Neural progenitor cell (in vitro differentiated cells): Measurements from ENCODE around the gene SRPK1.

Source experiments
- EZH2 ChIP-seq: fragments of 200-600 bp; sonication (generic); IDR thresholded peaks from 2 replicates; pipeline ENCODE4 v1.6.1; 2017; ENCODE audit warnings: antibody characterized with exemption, mild to moderate bottlenecking, moderate library complexity
- EZH2phosphoT487 ChIP-seq: fragments of 200-600 bp; sonication (generic); IDR thresholded peaks from 2 replicates; pipeline ENCODE4 v1.6.1; 2017; ENCODE audit warnings: antibody characterized with exemption
- TF ChIP-seq, protein P1 (sequence below): fragments of 200-600 bp; sonication (generic); IDR thresholded peaks from 2 replicates; pipeline ENCODE4 v1.5.1; 2017; ENCODE audit warnings: antibody characterized with exemption, mild to moderate bottlenecking

DNA sequence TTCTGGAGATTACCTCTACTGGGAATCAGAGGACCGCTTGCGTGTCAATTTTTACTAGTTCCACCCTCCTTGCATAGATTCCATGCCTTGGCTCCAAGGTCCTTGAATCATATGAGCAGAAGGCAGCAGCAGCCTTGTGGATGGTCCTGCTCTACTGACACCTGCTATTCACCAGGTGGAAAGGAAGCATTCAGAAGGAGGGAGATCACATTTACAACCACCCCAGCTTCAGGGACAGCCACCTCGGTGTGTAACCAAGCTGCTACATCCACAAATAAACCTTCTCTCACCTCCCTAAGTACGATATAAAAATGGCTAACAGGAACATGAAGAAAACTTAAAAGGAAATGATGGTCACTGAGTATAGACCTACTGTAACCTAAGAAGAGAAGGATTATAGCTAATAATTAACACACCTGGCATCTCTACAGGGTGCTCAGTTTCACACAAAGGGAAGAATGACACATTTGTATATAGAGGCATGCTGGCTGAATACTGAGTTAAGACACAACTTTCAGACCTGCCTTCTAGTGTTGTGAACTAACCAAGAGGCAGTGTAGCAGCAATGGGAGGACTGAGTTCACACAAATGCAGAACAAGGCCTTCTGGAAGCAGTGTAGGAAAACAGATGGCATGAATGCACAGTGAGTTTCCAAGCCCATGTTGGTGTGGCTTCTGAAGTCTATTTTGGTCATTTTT is 46.3 kb upstream of the SRPK1 start:
- TF ChIP-seq EZH2 (no peak), EZH2phosphoT487 (no peak)
- TF ChIP-seq, protein P1, sequence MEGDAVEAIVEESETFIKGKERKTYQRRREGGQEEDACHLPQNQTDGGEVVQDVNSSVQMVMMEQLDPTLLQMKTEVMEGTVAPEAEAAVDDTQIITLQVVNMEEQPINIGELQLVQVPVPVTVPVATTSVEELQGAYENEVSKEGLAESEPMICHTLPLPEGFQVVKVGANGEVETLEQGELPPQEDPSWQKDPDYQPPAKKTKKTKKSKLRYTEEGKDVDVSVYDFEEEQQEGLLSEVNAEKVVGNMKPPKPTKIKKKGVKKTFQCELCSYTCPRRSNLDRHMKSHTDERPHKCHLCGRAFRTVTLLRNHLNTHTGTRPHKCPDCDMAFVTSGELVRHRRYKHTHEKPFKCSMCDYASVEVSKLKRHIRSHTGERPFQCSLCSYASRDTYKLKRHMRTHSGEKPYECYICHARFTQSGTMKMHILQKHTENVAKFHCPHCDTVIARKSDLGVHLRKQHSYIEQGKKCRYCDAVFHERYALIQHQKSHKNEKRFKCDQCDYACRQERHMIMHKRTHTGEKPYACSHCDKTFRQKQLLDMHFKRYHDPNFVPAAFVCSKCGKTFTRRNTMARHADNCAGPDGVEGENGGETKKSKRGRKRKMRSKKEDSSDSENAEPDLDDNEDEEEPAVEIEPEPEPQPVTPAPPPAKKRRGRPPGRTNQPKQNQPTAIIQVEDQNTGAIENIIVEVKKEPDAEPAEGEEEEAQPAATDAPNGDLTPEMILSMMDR: no peak
